CMK (cell line): ENCODE data around the gene RNF166.

Experiments used
- DNase-seq: peaks from one replicate; pipeline ENCODE4 v3.0.0-alpha.2; 2010; ENCODE audit warnings: low read depth

Gene RNF166, protein sequence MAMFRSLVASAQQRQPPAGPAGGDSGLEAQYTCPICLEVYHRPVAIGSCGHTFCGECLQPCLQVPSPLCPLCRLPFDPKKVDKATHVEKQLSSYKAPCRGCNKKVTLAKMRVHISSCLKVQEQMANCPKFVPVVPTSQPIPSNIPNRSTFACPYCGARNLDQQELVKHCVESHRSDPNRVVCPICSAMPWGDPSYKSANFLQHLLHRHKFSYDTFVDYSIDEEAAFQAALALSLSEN

DNA sequence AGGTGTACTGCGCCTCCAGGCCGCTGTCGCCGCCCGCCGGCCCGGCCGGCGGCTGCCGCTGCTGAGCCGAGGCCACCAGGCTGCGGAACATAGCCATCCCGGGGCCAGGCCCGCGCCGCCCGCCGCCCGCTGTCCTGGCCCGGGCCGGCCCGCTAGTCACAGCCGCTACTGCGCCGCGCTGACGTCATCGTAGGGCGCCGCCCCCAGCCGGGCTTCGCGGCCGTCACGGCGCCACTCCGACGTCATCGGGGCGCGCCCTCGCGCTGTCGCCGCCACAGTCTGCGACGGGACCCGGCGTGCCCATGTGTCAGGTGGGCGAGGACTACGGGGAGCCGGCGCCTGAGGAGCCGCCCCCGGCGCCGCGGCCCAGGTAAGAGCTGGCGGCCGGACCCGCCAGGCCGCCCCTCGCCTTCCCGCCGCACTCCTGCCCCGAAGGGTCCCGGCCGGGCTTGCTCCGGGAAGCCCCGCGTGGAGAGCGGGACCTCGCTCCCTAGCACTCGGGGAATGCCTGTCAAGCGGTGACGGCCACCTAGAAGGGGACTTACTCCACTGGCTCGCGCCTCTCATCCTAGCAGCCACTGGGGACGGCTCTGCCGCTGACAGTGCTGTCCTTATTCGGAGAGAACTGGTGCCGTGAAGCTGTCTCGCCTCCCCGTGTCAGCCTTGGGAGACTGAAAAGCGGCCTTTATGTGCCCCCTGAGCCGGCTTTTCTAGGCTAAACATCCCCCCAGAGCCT is at the start of gene RNF166, which contains the start of gene CTU2:
TSS of gene RNF166 (minus strand) at position 180 of the 736 bp plus-strand sequence. CDS start at position 97, 83 bp downstream.
TSS of gene CTU2 (plus strand) at position 275 of the 736 bp plus-strand sequence. CDS start at position 303, 28 bp downstream.
- DNase-seq, result no peak

GRCh38 chr16:88754912-88755744 is 48.9 kb upstream of the RNF166 start:
- DNase-seq, result no peak

DNA sequence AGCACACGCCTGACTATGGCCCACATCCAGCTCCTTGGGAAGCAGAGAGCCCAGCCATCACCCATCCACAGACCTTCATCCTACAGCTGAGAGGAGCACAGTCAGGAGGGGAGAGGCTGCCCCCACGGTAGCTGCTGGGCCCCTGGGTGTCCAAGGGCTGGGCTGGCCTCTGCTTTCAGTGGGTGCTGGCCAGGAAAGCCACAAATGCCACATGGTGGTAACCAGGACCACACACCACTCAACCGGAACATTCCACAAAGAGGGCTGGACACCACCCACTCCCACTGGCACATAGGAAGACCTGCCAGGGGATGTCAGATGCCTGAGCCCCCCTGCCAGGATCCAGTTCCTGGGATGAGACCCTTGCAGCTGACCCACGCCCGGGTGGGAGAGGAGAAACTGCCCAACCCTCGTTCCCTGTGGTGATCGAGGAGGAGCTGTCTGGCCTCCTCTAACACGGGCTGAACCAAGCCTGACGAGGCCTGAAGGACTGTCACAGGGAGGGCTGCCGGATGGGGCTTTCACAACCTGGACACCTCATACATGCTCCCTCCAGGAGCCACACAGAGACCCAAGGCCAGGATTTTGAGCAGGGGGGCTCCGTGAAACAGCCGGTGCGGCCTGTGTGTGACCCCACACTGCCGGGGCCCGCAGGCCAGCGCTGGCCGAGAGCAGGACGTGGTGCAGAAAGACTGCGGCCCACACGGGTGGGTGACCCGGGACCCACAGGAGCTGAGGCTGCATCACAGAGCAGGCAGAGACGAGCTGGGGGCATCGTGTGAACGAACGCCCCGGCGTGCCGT is 48.1 kb upstream of the RNF166 start:
- DNase-seq, result no peak

DNA sequence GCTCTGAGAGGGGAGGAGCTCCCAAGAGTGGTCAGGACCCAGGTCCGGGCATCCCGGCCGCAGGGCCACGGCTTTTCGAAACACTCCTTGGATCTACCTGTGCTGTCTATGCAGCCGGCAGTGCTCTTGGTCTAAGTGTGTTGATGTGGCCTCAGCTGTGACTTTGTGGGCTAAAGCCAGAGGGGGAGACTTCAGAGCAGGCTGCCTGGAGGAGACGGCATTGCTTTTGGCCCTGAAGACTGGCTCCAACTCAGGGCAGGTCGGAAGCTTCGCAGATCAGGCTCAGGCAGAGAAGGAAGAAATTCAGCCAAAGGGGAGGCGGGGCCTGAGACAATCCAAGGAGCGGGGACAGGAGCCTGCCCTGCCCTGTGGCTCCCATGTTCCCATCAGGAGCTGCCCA is 47.4 kb upstream of the RNF166 start:
- DNase-seq, result no peak

GRCh38 chr16:88753191-88753590 is 47.0 kb upstream of the RNF166 start:
- no peak for DNase-seq

GRCh38 chr16:88752386-88753002 is 46.3 kb upstream of the RNF166 start:
- no peak for DNase-seq

- no peak for DNase-seq
These were observed 44.6 kb upstream of the RNF166 start for GRCh38 chr16:88750854-88751253.

DNA sequence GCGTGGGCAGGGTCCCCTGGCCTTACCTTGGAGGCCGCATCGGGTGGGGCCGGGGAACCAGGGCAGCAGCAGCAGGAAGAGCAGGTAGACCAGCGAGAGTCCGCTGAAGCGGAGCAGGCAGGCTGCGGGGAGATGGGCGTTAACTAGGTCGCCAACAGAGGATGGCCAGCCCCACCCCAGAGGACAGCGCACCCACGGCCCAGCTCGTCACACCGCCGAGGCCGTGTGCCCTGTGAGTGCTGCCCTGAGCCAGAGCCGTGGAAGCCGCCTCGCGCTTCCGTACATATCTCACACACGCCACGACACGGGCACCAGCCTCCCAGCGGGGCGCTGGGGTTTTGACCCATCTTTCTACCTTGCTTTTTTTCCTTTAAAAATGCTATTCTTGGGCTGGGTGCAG is 43.1 kb upstream of the RNF166 start:
- DNase-seq, result no peak

- DNase-seq, result no peak
These were observed 42.2 kb upstream of the RNF166 start for GRCh38 chr16:88748364-88748763.

- peak; percentile 64 for DNase-seq
These were observed 41.5 kb upstream of the RNF166 start for GRCh38 chr16:88747588-88748301.

GRCh38 chr16:88746506-88746905 is 40.3 kb upstream of the RNF166 start:
- no peak for DNase-seq

- no peak for DNase-seq
These were observed 38.6 kb upstream of the RNF166 start for GRCh38 chr16:88744577-88745521.

- DNase-seq, result no peak
These were observed 37.7 kb upstream of the RNF166 start for GRCh38 chr16:88743693-88744576.

GRCh38 chr16:88742896-88743605 is 36.8 kb upstream of the RNF166 start:
- DNase-seq, result no peak

GRCh38 chr16:88741368-88741767 is 35.2 kb upstream of the RNF166 start:
- DNase-seq, result no peak

DNA sequence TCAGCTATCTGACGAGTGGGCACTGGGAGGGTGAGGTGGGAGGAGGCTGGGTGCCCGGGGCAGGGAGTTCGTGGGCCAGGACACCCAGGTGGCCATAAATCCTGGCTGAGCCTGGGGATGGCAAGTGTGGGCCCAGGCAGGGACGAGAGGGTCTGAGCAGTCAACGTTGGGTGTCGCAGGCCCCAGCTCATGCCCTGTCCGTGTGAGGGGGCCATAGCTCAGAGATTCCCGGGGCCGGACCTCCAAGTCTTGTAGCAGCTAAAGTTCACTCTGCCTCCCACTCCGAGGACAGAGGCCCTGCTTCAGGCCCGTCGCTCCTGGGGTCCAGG is 34.5 kb upstream of the RNF166 start:
- no peak for DNase-seq

GRCh38 chr16:88739977-88740726 is 33.9 kb upstream of the RNF166 start:
- no peak for DNase-seq
